Measurements from ENCODE around the gene PBXIP1. TPM values are rescaled to one million over a fixed set of nuclear protein-coding genes. Genes with fewer than 3 reads are reported as not detected.

PBXIP1 gene
- total RNA-seq, 1 donor from 2014 or later, result 75.7 TPM

DNA sequence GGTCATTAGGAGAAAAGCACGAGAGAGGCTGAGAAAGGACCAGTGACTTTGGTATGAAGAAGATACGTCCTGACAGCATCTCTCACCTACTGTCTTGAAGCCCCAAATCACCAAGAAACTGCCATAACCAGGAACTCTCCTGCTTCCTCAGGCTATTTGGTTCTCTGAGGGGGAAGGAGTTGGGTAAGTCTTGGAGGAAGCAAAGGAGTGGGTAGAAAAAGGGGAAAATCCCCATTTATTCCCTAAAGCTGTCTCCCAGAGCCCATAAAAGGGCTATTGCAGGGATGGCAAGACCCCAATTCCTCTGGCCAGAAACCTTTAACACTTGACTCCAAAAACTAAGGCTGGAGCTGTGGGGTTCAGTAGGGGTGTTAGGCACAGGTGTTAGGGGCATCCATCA, 2.1 kb upstream of the PBXIP1 start:
- ATAC-seq (no peak), DNase-seq (no peak)
- TF ChIP-seq, protein P1, sequence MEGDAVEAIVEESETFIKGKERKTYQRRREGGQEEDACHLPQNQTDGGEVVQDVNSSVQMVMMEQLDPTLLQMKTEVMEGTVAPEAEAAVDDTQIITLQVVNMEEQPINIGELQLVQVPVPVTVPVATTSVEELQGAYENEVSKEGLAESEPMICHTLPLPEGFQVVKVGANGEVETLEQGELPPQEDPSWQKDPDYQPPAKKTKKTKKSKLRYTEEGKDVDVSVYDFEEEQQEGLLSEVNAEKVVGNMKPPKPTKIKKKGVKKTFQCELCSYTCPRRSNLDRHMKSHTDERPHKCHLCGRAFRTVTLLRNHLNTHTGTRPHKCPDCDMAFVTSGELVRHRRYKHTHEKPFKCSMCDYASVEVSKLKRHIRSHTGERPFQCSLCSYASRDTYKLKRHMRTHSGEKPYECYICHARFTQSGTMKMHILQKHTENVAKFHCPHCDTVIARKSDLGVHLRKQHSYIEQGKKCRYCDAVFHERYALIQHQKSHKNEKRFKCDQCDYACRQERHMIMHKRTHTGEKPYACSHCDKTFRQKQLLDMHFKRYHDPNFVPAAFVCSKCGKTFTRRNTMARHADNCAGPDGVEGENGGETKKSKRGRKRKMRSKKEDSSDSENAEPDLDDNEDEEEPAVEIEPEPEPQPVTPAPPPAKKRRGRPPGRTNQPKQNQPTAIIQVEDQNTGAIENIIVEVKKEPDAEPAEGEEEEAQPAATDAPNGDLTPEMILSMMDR (IDR thresholded peaks at IDR 0.05), result no peak
- Histone ChIP-seq H3K36me3 (peaks cover 13% of the 10 kb centered on the region), H3K4me3 (no peak overlapping the region), H3K27me3 (no peaks in the 10 kb centered on the region), H3K9me3 (no peaks in the 10 kb centered on the region), H3K27ac (no peak overlapping the region), H3K4me1 (peaks cover 53% of the 10 kb centered on the region)
- intact Hi-C loops (cut with DNase I), result no loop called here

DNA sequence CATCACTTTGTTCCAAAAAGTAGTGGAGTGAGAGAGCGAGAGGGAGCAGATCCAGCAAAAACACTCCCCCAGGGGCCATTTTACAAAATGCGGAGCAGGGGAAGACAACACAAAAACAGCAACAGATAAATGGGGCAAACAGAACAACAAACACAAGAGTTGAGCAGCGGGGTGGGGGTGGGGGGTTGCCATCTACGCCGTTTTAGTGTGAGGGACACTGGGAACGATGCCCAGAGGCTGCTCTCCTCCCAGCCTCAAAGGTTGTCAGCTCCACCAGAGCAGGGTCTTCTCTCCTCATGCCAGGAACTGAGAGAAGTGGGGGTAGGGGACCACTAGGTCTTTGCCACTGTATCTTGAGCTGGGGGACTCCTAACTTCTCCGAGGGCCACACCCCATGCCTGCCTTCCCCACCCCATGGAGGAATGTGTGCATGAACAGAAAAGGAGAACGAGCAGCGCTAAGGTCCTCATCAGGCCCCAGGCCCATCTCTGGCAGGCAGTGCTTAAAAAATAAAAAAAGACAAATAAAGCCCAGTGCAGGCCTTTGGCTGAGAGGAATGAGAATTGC, 1.3 kb upstream of the PBXIP1 start:
- peaks cover 13% of the 10 kb centered on the region for H3K36me3 ChIP-seq
- no peaks in the 10 kb centered on the region for H3K27me3 ChIP-seq
- H3K9me3 ChIP-seq, result no peaks in the 10 kb centered on the region
- peaks cover 51% of the 10 kb centered on the region for H3K4me1 ChIP-seq
- H3K4me3 ChIP-seq, result no peak overlapping the region
- no peak for DNase-seq
- TF ChIP-seq, protein P1 (IDR thresholded peaks at IDR 0.05), result no peak
- ATAC-seq, result no peak
- intact Hi-C loops (cut with DNase I), result no loop called here
- H3K27ac ChIP-seq, result no peak overlapping the region

DNA sequence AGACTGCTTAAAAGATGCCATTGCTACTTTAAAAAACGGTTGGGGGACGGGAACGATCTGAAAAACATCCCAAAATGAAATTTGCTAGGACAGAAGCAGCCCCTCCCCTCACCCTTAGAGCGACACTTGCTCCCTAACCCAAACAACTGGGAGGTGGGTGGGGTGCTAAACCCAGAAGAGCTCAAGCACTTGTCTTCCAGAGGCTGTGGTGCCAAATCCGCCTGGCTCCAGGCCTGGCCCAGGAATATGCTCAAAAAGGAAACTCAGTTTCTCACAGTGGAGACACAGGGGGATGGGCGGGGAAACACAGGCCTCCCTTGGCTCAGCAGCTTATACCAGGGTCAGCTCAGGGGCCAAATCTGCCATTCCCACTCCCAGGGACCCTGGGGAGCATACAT, 644 bp upstream of the PBXIP1 start:
- no peaks in the 10 kb centered on the region for H3K9me3 ChIP-seq
- no peak for DNase-seq
- no peaks in the 10 kb centered on the region for H3K27me3 ChIP-seq
- peak overlapping the region; percentile 83 for H3K4me3 ChIP-seq
- TF ChIP-seq, protein P1 (IDR thresholded peaks at IDR 0.05), result no peak
- H3K4me1 ChIP-seq, result peaks cover 51% of the 10 kb centered on the region
- peak overlapping the region; percentile 85 for H3K27ac ChIP-seq
- peaks cover 15% of the 10 kb centered on the region for H3K36me3 ChIP-seq
- ATAC-seq, result no peak
- intact Hi-C loops (cut with DNase I), result no loop called here

DNA sequence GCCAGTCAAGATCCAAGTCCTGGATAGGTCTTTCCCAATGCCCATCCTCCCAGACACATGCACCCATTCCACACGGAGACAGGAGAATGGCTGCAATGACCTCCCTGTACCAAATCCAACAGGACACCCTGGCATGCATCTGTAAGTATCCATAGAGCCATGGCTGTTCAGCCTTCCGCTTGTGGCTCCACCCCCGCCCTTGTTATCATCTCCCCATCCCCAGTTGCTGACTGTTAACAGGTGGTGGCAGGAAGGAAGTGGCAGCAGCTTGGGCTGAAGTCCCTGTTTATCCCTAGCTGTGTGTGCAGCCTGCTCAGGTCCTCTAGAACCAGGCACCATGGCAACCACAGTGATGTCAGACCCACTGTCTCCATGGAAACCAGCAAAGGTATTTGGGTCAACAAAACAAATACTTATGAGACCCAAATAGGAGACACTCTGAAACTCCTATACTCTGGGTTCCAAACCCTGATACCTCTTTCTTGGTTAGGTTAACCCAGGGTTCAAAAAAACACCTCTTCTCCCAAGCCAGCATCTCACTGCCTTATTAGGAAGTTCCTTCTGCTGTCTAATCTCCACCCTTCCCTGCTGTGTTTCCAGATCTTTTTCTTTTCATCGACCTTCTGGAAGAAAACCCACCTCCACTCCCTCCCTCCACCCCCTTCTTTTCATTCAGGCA, 721 bp downstream of the PBXIP1 start:
- DNase-seq, result no peak
- no peaks in the 10 kb centered on the region for H3K27me3 ChIP-seq
- H3K4me1 ChIP-seq, result peaks cover 45% of the 10 kb centered on the region
- H3K36me3 ChIP-seq, result peaks cover 28% of the 10 kb centered on the region
- peak overlapping the region; percentile 85 for H3K27ac ChIP-seq
- H3K4me3 ChIP-seq, result peak overlapping the region; percentile 83
- H3K9me3 ChIP-seq, result no peaks in the 10 kb centered on the region
- ATAC-seq, result peak; percentile 32
- intact Hi-C loops (cut with DNase I), result no loop called here
- TF ChIP-seq, protein P1 (IDR thresholded peaks at IDR 0.05), result no peak

DNA sequence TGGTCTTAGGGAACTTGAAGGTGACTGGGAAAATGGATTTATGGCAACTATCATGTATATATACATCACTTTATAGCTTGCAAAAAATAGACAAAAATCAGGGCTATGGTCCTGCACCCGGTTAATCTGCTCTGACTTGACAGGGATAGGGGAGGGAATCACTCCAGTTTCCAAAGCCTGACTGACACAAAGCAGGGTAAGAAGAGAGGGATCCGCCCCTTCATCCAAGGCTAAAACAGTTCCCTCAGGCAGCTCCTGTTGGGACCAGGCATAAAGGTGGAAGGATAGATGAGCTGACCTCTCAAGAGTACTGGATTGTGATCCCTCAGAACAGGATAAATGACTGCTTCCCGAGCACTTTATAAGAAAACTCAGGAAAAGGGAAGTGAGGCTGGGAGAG, 1.4 kb downstream of the PBXIP1 start:
- H3K9me3 ChIP-seq, result no peaks in the 10 kb centered on the region
- intact Hi-C loops (cut with DNase I), result no loop called here
- H3K36me3 ChIP-seq, result peaks cover 26% of the 10 kb centered on the region
- H3K27me3 ChIP-seq, result no peaks in the 10 kb centered on the region
- TF ChIP-seq, protein P1 (IDR thresholded peaks at IDR 0.05), result no peak
- peak overlapping the region; percentile 85 for H3K27ac ChIP-seq
- no peak for DNase-seq
- H3K4me1 ChIP-seq, result peaks cover 45% of the 10 kb centered on the region
- ATAC-seq, result no peak
- peak overlapping the region; percentile 83 for H3K4me3 ChIP-seq

Measured in upper lobe of right lung (tissue), 1 donor.